Erythroblast (primary cell): ENCODE results near the gene GNG3.
"Not testable (repeated sequence)": the region's sequence is repeated elsewhere in the genome, so short reads cannot be mapped to it uniquely, and the experiment has no call there.

Experiments used
- DNase-seq, 2 experiments: peaks; one replicate each; lab custom pipeline; 2025; lab: John Stamatoyannopoulos, UW
- GATA1 ChIP-seq: IDR thresholded peaks from 2 replicates; pipeline ENCODE4 v1.6.1; 2011; ENCODE audit warnings: low read depth, mild to moderate bottlenecking, control low read depth, low read length, moderate library complexity
- POLR2A ChIP-seq: IDR thresholded peaks from 2 replicates; pipeline ENCODE4 v1.6.1; 2011; ENCODE audit warnings: mild to moderate bottlenecking, low read length

Gene GNG3

DNA sequence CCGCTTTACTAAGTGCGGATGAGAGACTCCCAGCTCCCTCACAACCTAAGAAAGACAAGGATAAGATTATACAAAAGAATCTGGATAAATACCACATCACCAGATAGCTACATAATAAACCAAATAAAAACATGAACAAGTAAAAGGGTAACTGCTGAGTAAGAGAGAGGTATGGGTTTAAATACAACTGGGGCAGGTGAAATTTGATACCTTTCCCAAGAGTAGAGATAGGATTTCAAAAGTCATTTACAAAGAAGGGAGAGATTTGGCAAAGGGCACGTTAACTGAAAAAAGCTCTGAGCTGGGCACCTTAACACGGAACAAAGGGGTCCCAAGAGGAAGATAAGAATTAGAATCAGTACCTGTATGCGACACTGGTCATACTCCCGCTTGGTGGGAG, 30.3 kb upstream of the GNG3 start:
- no peak for TF ChIP-seq GATA1
- TF ChIP-seq POLR2A, result no peak

DNA sequence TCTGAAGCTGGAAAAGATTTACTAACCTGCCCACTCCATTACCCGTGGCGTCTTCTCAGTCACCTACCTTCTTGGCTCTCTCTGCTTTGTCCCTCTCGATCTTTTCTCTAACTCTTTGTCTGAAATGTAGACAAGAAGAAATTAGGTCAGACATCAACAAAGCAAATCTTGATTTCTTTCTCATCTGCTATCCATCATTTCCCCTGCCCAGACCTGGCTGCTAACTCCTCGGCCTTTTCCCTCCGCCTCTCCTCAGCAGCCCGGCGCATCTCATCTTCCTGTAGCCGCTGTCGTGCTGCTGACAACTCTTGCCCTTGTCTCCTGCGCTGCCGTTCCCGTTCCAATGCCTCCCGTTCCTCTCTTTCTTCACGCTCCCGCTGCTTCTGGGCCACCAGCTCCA, 29.8 kb upstream of the GNG3 start:
- DNase-seq, result no peak
- no peak for TF ChIP-seq GATA1
- TF ChIP-seq POLR2A, result no peak

More for the DNA sequence above, 30.3 kb upstream of the GNG3 start:
- DNase-seq, result no peak

DNA sequence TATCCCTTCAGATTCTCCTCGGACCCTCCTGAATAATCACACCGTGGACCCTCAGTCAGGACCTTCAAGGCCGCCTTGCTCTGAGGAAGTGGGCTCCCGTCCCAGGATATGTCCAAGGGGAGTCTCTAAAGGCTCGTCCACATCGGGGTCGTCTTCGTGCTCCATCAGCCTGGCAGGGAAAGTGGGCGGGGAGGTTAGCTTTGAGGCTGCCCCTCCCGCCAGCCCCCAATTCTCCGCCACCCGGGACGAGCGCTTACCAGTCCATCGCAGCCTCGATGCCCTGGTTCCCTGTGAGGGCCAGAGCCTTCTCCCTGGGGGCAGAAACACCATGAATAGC, 29.1 kb upstream of the GNG3 start:
- TF ChIP-seq POLR2A, result no peak
- TF ChIP-seq GATA1, result no peak
- no peak for DNase-seq

DNA sequence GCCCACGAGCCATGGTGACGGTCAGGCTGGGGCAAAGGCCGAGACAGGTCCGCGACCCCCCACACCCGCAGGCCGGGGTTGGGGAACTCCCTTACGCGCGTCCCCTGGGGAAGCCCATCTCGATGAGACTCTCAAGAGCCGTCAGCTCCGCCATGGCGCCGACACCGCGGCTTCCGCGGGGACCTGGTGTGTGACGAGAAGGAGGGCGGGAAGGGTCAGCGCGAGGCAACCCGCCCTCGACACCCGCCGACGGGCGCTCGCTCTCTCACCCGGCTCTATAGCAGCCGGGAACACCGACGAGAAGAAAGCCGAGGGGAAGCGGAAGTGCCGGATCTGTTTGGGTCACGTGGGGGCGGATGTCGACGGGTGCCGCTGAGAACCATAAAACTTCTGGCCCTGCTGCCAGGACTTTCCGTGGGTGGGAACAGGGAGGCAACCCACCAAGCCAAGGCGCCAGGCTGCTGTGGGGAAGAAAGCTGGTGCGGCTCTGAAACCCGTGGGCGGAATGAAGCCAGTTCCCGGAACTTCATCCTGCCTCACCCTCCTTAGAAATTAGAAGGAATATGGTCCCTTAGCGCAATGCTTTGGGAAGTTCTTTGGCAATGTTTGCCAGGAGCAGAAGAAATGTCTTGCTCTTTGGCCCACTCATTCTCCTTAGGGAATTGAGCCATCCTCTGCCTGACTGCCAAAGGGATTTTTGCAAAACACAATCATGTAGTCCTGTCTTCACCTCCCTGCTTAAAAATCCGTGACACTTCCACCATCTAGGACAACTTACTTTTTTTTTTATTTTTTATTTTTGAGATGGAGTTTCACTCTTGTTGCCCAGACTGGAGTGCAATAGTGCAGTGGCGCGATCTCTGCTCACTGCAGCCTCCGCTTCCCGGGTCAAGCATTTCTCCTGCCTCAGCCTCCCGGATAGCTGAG, 28.4 kb upstream of the GNG3 start, which contains the start of gene UBXN1:
Gene UBXN1, minus strand, starts transcription at position 304 of the 927 bp plus-strand sequence. Its CDS starts 150 bp downstream, at position 154.
- peak; percentile 89 to 90 for DNase-seq
- TF ChIP-seq POLR2A (peak; percentile 88), GATA1 (no peak)

DNA sequence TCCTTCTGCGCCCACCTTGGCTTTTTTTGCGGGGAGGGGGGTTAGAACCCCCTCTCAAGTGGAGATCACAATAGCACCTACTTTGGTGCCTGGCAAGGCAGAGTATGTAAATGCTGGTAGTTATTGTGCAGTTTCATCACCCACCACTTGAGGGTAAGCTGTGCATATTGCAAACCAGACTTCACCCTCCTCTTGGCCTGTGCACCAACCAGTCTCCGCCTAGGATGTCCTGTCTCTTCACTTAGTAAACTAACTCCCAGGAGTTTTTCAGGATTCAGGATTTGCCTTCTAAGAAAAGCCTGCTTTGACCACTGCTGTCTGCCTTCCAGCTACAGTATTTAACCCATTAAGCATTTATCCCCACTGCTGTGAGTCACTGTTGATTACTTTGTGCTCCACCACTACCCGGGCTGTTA, 26.6 kb upstream of the GNG3 start:
- DNase-seq, result peak; percentile 68 to 74
- TF ChIP-seq GATA1 (no peak), POLR2A (no peak)

DNA sequence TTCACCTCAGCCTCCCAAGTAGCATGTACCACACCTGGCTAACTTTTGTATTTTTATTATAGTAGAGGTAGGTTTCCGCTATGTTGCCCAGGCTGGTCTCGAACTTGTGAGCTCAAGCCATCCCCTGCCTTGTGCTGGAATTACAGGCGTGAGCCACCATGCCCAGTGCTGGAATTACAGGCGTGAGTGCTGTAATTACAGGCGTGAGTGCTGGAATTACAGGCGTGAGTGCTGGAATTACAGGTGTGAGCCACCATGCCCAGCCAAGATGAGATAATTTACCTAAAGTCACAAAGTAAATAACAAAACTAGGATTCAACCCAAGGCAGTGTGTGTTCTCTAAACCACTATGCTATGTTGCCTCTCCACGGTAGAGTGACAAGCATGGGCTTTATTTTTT, 25.0 kb upstream of the GNG3 start:
- no peak for DNase-seq
- TF ChIP-seq GATA1, result no peak
- TF ChIP-seq POLR2A, result no peak

DNA sequence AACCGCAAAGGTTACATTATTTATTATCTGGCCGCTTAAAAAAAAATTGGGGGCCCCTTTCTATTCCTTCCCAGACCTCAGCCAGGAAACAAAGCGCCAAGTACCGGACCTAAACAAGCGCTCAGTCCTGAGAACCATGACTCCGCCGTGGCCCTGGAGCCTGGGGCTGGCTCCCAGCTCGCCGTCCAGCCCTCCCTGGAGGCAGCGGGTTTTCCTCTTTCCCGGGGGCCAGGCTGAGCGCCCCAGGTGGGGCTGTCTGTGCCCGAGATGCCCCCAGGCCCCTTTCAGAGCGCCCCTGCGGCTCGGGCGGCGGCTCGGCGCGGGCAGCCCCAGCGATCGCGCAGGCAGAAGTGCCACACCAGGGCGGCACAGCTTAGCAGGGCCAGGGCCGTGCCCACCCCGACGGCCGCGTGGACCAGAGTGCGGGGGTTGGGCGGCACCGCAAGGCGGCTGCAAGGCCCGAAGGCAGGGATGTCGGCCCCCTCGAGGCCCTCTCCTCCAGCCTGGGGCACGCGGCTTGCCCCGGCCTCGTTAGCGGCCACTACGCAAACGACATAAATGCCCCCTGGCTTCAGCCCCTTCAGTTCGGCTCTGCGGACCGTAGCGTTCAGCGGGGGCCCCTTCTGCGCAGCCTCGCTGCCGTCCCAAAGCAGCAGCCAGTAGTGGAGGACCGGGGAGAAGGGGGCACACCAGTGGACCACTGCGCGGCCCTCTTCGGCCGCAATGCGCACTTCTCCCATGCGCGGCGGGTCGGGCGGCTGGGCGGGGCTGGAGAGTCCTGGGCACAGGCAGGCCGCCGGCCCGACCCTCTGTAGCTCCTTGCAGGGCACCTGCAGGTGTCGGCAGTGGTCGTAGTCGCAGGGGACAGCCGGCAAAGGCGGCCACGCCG, 19.7 kb upstream of the GNG3 start:
- DNase-seq, result no peak
- no peak for TF ChIP-seq POLR2A
- TF ChIP-seq GATA1, result no peak

DNA sequence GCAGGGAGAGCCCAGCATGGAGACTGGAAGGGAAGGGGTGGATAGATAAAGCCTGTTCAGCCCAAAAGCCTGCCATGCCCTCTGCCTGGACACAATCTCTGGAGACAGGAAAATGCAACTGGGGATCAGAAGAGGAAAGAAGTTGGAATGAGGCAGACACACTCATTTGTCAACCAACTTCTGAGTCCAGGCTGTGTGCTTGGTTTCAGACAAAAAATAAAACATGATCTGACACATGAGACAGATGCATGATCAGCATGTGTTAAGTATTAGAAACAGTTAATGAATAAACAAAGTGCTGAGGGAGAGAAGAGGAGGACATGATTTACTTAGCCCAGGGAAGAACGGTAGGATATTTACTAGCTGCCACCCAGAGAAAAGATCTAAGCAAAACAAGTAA, 19.0 kb upstream of the GNG3 start:
- no peak for DNase-seq
- TF ChIP-seq GATA1 (no peak), POLR2A (no peak)

DNA sequence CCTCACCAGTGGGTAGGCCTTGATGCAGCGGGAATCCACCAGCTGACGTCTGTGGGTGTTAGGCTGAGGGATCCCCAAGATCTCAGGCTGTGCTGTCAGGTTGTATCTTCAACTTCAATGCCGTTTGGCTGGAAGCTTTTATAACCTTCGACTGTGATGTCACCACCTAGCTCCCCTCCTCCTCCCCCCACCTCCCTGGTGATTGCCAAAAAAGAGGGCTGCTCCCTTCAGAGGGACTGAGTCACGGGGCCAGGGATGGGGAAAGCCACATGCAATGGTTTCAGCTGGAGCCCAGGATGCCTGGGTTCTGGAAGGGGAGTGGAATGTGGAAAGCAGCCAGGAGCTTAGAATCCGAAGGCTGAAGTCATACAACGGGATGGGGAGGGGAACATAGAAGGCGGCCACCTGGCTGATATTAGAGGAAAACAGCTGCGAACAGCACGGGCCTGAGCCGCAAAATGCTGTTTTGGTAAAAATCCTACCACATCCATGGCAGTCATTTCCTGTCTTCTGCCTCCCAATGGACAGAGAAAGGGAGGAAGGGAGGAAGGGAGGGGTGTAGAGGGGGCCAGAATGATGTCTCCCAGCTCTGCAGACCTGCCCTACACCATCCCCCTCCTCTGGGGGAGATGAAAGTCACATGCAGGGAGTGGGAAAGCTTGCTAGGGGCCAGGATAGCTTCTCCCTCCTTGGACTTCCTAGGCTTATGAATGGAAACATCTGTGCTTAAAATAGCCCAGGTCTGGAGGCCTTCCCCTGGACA, 17.9 kb upstream of the GNG3 start, which contains the start of gene LRRN4CL:
Gene LRRN4CL, minus strand, starts transcription at position 110 of the 763 bp plus-strand sequence. CDS start 1,022 bp downstream, outside the sequence.
- DNase-seq, result peak in 1 of 2 experiments; percentile 52
- no peak for TF ChIP-seq POLR2A
- TF ChIP-seq GATA1, result no peak

DNA sequence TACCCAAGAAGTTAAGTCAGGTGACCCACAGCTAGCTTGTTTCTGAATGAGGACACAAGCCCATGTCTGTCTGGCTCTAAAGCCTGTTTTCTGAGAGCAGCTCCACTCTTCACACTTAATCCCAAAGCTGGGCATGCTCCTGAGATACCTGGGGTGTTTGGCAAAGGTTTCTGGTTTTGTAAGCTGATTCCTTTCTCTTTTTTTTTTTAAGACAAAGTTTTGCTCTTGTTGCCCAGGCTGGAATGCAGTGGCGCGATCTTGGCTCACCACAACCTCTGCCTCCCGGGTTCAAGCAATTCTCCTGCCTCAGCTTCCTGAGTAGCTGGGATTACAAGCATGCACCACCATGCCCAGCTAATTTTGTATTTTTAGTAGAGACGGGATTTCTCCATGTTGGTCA, 13.9 kb upstream of the GNG3 start:
- DNase-seq, result not testable (repeated sequence)

DNA sequence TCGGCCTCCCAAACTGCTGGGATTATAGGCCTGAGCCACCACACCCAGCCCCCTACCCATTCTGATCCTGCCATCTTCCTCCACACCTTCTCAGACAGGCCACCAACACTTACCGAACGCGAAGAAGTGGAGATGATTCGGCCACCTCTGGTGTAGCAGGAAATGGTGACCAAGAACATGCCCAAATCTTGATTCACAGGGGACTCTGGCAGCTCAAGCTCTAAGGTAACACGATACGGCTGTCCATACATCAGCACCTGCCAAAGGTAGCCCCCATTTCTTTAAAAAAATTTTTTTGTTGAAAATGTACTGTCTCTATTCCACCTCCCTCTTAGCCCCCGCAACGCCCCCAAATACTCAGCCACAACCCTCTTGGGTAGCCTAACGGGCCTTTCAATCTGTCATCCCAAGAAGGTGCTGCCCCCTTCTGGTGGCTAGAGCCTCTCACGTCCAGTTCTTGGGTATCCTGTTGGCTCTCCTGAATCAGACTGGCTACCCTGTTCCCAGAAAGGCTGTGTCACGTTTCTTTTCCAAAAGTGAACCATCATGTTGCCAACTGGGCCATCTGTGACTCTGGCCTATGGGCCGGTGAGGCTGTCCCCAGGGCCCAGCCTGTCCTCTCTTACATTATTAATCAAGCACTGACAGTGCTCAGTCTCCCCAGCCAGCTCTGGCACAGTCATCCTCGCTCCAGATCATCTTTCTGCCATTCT, 12.9 kb upstream of the GNG3 start:
- peak; percentile 85 to 93 for DNase-seq
- TF ChIP-seq GATA1 (no peak), POLR2A (no peak)

DNA sequence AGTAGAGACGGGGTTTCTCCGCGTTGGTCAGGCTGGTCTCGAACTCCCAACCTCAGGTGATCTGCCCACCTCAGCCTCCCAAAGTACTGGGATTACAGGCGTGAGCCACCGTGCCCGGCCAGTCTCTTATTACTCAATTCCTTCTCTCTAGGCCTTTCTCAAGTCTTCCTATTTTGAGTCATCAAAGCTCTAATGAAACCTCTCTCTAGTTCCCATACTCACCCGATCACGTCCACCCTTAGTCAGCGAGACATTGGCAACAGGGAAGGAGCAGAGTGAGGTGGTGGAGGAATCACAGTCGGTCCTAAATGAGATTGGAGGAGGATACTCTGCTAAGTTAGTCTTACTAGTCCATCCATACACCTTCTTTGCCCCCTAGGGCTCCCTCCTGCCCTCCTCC, 5.2 kb upstream of the GNG3 start:
- no peak for DNase-seq

DNA sequence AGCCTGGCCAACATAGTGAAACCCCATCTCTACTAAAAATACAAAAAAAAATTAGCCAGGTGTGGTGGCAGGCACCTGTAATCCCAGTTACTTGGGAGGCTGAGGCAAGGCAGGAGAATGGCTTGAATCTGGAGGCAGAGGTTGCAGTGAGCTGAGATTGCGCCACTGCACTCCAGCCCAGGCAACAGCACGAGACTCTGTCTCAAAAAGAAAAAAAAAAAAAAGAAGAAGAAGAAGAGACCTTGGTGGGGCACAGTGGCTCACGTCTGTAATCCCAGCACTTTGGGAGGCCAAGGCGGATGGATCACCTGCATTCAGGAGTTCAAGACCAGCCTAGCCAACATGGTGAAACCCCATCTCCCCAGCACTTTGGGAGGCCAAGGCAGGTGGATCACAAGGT, 3.6 kb upstream of the GNG3 start:
- not testable (repeated sequence) for DNase-seq

More for the DNA sequence above, 5.2 kb upstream of the GNG3 start:
- TF ChIP-seq POLR2A, result no peak
- TF ChIP-seq GATA1, result no peak
